Iris pigment epithelial cell (primary cell): ENCODE data around the gene PRSS22.

Experiments
- DNase-seq: peaks from one replicate; pipeline ENCODE4 v3.0.0-alpha.2; 2011; ENCODE audit warnings: low read depth

Gene PRSS22

DNA sequence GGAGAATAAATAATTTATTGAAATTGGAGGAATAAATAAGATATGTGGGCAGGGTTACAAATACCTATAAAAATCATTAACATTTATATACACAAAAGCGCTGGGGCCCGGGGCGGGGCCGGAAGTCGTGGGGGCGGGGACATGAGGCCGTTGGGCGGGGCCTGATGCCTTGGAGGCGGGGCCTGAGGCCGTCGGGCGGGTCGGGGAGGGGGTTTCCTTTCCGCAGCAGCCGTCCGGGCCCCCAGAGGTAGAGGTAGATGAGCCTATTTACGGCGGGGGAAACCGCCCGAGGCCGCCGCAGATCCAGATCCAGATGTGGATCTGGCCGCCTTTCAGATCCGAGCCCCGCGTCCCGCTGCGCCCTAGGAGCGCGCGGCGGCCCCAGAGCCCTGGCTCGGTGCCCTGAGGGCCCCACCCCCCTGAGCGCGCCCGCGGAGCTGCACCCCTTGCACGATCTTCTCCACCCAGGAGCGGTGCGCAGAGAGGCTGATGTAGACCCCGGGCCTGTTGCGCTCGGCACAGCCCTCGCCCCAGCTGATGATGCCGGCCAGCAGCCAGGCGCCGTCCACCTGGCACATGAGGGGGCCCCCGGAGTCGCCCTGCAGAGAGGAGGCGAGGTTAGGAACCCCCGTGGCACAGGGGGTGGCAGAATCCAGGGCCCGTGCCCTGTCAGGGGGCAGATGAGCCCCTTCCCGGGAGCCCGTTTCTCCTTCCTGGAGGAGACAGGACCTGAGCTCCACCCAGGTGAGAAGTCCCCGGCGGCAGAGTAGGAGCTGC, 5.1 kb downstream of the PRSS22 start:
- DNase-seq, result no peak

GRCh38 chr16:2852003-2852730, 5.8 kb downstream of the PRSS22 start:
- no peak for DNase-seq

- no peak for DNase-seq
Measured at GRCh38 chr16:2848933-2849725, 8.8 kb downstream of the PRSS22 start.

GRCh38 chr16:2846511-2847310, 11.3 kb downstream of the PRSS22 start:
- DNase-seq, result peak; percentile 54

GRCh38 chr16:2845116-2845515, 12.9 kb downstream of the PRSS22 start:
- no peak for DNase-seq

DNA sequence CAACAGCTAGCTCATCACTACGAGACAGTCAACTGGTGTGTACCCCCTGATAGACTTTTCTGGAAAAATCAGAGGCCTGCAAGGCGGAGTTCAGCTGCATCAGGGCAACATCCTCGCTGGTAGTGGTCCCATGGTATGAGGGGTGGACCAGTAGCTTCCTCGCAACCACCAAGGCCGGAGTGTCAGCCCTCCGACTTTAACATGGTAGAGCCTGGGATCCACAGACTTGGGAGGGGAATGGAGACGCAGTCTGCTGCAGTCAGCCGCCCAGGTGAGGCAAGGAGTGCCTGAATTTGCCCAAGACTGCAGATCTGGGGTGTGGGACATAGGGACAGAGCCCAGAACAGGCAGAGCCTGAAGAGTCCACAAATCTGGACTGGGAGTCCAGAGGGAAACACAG, 14.4 kb downstream of the PRSS22 start:
- no peak for DNase-seq

DNA sequence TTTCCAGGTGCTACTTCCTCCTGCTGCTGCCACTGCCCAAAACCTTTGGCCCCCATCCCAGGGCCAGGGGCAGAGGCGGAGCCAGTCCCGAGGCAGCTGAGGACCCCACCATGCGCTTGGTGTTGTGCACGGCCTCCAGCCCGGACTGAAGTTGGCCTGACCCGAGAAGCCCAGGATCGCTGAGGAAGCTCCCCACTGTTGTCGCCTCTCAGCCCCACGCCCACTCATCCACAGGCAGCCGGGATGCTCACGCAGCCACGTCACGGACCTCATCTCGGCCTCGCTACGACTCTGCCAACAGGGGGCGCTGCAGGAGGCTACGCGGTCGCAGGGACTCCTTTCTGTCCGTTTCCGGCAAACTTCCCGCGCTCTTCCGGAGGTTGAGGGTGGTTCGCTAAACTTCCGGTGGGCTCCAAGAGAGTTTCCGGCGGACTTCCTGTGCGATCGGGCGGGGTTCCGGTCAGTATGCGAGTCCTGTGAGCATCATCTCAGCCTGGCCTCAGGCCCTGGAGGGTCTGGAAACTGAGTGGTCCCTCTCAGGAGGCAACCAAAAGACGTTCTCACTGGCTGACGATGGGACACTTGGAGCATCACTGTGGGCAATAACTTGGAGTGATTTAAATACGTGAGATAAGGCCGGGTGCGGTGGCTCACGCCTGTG, 15.5 kb downstream of the PRSS22 start:
- DNase-seq, result peak; percentile 51

DNA sequence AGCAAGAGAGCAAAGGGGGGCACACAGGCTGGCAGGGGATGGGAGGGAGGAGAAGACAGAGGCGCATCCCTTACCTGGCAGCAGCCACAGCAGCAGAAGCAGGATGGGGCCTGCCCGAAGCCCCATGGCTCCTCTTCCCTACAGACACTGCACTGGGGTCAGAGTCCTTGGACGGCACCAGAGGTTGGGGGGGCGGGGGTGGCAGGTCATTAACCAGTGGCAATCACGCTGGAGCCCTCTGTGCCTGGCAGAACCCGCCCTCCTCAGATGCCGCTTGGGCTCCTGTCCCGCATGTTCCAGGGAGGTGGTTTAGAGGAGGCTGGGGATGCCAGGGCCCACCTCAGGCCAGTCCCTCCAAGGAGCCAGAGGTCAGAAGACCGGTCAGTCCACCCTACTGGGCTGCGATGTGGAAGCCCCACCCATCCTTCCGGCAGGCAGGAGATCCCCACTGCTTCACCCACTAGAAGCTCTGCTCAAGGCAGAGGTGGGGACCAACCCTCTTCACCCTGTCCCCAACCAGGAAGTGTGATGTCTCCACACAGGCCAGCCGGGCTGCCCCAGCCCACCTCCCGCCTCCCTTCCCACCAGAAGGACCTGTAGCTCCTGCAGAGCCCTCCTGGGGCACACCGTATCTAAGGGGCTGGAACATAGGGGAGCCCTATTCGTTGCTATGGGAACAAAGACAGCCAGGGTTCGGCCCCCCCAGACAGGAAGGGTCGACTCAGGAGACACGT, 16.2 kb downstream of the PRSS22 start:
- DNase-seq, result no peak

DNA sequence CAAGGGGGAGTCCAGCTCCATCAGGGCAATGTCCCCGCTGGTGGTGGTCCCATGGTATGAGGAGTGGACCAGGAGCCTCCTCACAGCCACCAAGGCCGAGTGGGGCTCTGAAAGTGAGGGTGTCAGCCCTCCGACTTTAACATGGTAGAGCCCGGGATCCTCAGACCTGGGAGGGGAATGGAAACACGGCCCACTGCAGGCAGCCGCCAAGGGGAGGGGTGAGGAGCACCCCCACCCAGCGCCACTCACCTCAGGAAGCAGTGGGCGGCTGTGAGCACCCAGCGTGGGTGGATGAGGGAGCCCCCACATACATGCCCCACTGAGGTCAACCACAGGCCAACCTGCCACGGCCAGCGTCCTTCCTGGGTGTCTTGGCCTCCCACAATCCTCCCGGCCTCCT, 17.1 kb downstream of the PRSS22 start:
- no peak for DNase-seq

DNA sequence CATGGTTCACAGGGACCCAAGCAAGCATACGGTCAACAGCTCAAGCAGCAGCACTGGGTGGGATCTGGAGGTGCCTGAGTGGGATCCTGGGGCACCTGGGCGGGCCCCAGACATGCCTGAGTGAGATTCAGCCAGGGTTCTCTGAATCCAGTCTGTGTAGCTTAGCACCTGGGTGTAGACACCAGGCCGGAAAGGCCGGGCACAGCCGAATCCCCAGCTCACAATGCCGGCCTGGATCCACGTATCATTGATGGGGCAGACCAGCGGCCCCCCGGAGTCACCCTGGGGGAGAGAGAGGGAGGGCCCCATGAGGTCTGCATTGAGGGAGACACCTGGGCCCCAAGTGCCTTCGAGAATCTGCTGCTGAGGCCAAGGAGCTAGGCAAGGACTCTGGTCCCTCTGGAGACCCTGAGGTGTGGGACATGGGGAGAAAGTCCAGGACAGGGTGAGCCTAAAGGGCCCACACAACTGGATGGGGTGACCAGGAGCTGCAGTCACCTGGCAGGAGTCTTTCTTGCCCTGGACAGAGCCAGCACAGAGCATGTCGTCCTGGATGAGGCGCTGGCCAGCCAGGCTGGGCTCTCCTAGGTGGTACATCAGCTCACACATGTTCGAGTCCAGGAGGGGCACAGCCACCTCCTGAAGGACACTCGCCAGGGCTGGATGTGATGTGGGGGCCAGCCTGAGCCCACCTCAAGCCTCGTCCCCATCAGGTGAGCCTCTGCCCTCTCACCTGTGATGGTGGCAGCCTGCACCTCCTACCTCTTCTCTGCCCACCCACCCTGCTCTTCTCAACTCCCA, 18.1 kb downstream of the PRSS22 start:
- no peak for DNase-seq

DNA sequence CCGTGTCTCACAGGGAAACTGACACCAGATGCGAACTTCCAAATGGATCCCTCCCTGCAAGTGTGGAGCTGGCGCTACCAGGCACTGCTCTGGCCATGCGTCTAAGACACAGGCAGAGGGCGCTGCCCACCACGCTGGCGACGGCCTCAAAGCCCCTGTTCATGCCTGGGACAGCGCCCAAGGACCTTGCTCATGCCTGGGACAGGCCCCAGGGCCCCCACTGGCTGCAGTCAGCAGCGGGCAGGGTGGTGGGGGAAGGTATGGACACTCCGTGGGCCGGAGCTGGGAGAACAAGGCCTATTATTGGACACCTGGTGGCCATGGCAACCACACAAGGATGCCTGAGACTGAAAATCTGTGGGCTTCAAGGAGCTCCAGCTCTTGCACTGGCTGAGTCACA, 19.0 kb downstream of the PRSS22 start:
- DNase-seq, result peak; percentile 70

DNA sequence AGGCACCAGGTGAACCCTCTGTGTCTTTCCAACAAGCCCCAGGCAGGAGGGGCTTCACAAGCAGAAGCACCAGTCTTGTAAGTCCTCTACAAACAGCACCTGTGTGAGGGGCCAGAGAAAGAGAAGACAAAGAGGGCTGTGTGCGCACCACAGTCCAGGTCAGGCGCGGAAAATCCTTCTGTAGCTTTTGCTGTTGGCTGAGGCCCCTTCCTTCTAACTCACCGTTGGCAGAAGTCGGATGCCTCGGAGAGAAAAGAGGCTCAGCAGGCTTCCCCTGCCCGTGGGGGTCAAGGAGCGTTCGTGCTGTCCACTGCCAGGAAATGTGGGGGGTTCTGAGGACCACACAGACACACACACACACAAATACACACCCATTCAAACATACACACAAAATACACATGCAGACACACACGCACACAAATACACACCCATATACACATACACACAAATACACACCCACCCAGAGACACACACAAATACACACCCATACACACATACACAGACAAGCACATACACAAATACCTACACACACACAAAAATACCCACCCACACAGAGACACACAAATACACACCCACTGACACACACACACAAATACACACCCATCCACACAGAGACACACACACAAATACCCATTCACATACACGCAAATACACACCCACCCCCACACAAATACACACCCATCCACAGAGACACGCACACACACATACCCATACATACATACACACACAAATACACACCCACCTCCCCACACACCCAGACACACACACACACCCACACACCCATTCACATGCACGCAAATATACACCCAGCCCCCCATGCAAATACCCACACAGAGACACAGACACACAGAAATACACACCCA, 21.1 kb downstream of the PRSS22 start:
- no peak for DNase-seq

GRCh38 chr16:2835638-2836493, 22.1 kb downstream of the PRSS22 start:
- peak; percentile 85 for DNase-seq

DNA sequence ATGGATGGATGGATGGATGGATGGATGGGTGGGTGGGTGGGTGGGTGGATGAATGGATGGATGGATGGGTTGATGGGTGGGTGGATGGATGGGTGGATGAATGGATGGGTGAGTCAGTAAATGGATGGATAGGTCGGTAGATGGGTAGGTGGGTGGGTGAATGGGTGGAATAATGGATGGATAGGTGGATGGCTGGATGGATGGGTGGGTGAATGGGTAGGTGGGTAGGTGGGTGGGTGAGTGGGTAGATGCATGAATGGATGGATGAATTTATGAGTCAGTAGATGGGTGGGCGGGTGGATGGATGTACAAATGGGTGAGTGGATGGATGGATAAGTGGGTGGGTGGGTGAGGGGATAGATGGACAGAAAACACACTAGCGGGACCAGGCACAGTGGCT, 23.0 kb downstream of the PRSS22 start:
- DNase-seq, result no peak

GRCh38 chr16:2833776-2834175, 24.2 kb downstream of the PRSS22 start:
- no peak for DNase-seq

GRCh38 chr16:2831203-2831602, 26.8 kb downstream of the PRSS22 start:
- DNase-seq, result no peak

DNA sequence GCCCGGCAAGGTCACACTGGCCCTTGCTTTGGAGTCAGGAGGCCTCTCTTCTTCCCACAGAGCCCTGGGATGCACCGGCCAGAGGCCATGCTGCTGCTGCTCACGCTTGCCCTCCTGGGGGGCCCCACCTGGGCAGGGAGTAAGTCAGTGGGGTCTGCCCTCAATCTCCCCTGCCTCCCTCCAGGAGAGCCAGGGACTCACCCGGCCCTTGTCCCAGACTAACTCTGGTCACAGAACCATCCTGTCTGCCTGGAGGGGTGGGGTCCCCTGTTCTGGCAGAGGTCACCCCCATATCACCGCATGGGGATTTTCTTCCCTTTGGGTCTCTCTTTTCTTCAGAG, 27.6 kb downstream of the PRSS22 start:
- no peak for DNase-seq
